HG03039 (cell line): Measurements from ENCODE around the gene ATXN1.

Experiments used
- ATAC-seq: cut with Tn5 transposase; IDR thresholded peaks from one replicate; pipeline ENCODE4 v1.9.1; 2021; ENCODE audit warnings: mild to moderate bottlenecking, moderate library complexity; ENCODE audit not compliant: unreplicated experiment

ATXN1 gene

DNA sequence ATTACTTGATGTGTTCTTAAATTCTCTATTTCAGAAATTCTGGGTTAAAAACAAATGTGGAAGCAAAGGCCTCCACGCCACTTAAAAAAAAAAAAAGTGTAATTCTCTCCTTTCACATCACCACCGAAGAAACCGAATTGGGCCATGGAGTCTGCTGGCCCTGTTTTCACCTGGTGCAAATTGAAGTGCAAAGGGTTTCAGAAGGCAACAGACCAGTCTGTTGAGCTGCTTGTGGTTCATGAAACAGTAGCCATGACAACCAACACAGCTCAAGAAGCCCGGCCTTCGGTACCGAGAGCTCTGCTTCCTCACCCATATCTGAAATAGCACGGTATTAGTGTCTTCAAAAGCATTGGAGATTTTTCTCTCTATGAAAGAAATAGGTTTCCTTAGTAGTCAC lies 459.7 kb downstream of the ATXN1 start:
- ATAC-seq = peak; percentile 65

DNA sequence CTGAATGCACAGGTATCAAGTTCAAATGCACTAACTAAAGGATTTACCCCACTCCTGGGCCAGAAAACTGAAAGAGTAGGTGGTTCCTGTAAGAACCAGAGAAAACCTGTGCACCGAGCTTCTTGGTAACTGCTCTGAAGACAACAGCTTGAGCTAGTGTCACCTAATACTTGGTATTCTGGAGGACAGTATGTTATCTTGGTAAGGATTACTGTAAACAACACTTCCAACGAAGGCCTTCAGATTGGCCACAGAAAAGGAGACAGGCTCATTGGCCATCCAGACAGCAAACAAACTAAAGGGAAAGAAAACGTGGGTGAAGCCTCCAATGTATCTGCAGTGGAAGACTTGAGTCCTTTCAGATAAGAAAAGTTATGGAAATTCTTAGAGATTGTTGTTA lies 461.4 kb downstream of the ATXN1 start:
- no peak for ATAC-seq

DNA sequence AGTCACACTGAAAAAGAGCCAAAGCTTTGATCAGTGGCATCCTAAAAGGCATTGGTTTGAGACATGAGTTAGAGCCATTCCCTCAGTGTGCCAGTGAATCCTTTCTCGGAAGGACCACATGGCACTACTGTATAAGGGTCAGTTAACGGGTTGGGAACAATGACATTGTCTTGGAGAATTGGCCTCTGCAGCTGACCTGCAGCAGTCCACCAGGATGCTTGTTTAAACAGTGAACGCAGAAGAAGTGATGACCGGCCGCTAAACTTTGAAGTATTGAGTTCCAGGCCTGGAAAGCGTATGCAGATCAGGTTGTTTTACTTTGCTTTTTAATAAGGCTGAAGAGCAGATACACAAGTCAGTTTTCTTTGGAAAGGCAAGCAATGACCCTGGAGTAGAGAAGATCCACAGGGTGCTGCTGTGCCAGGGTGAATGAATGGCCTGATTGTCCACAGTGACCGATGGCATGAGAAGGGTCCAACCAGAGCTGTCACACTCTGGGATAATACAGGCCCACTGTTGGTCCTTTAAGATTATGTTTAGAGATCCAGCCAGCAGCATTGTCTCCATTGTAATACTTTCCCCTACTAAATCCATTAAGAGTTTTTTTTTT lies 465.1 kb downstream of the ATXN1 start:
- no peak for ATAC-seq

DNA sequence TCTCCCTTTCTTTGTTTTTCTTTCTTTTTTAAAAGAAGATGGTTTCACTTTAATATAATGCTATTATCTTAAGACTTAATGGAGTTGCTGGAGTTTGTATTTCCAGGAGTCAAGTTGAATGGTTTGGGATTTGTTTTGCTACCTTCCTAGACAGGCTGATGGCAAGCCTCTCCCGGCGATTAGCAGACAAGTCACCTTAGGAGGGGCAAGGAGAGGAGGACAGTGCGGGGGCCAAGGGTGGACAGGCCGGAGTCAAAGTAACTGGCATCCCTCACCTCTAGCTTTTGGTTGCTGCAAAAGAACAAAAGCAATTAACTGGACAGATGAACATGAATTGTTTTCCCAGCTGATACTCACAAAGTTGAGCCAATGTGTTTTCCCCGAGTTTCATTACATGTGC lies 465.8 kb downstream of the ATXN1 start:
- ATAC-seq = no peak

DNA sequence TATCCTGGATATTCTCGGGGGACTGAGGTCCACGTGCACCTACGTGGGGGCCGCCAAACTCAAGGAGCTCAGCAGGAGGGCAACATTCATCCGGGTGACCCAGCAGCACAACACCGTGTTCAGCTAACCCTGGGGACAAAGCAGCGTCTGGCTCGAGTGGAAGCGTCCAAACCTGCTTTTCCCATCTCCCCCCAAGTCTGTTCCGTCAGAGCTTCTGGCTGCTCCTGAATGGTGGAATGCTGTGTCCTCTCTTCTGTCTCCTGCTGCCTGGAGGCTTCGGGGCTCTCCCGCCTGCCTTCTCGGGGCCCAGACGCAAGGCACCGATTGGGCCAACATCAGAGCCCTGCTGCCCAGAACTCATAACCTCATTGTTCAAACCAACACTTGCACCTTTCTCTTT lies 466.2 kb downstream of the ATXN1 start:
- ATAC-seq = no peak

DNA sequence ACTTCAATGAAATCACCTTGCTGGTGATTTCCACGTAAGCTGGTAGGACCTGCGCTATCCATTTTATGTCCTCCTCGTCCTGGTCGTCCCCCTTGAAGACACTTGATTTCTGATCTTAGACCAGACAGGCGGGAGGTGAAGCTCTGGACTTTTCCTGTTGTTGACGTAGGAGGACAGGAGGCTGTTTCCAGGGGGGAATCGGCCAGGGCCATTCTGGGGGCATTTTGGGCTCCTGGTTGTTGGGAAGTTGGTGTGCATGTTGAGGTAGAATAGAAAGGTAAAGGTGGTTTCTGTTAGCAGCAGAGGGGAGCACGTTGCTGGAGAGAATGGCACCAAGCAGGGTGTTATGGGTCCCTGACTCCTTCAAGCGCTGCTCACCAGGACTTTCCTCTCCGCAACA lies 466.9 kb downstream of the ATXN1 start:
- ATAC-seq = no peak

DNA sequence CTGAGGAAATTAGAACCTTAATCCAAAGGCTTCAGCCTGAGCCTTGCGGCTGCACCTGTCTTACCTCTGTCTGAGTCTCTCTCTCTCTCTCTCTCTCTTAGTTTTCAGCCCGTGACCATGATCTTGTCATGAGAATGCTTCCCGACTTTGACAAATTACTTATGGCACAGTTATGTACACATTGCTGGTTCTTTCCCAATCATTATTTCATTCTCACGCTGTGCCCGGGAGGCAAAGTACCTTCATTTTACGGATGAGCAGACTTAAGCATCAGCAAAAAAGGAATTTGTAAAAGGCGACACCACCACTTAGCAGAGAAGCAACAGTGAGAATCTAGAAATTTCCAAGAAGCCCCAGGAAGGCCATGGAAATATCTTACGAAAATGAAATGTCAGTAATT lies 468.3 kb downstream of the ATXN1 start:
- ATAC-seq = no peak

DNA sequence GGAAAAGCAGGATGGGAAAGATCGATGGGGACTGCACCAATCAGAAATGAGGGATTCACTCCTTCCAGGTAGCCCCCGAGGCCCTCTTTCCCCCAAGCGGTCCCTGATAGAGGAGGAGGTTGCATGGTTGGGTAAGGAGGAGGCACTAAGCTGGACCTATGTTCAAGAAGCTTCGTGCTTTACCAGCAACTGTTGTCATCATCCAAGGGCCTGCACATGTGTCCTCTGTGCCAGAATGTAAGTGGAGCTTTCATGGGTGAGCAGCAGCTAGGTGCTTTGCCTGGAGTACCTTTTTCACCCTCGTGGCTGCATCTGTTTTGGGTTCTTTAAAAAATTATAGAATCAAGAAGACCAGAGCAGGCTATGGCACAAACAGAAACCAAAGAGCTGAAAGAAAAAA lies 468.8 kb downstream of the ATXN1 start:
- no peak for ATAC-seq

DNA sequence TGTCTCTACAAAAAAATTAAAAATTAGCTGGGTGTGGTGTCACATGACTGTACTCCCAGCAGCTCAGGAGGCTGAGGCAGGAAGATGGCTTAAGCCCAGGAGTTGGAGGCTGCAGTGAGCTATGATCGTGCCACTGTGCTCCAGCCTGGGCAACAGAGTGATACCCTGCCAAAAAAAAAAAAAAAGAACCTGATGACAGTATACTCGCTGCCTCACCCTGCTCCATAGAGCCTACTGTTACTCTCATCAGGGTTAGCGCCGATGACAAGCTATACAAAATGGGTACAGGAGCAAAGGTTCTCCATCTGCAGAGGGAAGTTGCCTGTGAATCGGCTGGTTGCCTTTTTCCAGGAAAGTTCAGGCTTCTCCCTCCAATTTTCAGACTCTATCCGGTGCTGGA lies 469.5 kb downstream of the ATXN1 start:
- ATAC-seq = no peak

DNA sequence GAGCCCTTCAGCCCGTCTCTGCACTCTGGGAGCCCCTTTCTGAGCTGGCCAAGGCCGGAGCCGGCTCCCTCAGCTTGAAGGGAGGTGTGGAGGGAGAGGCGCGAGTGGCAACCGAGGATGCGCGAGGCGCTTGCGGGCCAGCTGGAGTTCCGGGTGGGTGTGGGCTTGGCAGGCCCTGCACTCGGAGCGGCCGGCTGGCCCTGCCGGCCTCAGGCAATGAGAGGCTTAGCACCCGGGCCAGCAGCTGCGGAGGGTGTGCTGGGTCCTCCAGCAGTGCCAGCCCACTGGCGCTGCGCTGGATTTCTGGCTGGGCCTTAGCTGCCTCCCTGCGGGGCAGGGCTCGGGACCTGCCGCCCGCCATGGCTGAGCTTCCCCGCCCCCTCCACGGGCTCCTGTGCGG lies 473.1 kb downstream of the ATXN1 start:
- ATAC-seq = no peak

DNA sequence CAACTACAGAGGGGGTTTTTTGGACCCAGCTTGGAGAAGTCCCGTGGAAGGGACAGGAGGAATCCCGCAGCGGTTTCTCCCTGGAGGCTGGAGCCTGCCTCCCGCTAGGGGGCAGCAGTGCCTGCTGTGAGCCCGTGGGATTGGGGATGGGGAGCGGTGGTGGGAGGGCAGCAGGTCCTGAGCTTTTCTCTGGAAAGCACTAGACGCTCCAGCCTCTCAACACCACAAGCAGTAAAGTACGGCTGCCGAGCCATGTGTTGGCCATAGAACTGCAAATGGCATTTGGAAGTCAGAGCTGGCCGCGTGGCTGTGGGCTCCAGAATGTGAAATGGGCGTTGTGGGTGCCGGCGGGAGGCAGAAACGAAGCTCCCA lies 475.1 kb downstream of the ATXN1 start:
- no peak for ATAC-seq

DNA sequence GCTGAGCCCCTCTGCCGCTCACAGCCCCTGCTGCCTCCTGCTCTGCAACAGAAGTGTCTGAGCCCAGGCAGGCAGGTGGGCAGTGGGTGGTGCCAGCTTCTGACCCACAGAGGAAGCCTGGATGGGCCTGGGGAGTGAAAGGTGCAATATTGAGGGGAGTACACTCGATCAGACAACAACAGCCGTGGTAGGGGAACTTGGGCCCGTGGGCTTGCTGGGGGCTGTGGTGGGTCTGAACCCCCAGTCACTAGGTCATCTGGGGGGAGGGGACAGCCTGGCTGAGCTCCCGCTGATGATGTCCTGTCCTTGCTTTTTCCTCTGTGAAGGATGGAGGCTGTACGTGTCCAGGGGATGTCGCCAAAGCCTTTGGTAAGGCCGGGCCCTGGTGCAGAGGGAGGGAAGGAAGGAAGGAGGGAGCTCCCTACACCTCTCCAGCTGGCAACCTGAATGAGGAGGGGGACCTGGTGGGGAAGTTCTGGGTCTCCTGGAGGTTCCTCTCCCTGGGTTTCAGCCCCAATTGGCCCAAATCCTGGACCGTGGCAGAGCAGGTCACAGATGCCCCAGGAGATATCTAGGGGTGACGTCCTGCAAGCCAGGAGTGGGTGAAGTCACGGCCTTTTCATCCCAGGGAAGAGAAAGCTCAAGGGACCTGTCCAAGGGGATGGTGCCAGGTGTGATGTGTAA lies 475.7 kb downstream of the ATXN1 start:
- ATAC-seq = no peak

DNA sequence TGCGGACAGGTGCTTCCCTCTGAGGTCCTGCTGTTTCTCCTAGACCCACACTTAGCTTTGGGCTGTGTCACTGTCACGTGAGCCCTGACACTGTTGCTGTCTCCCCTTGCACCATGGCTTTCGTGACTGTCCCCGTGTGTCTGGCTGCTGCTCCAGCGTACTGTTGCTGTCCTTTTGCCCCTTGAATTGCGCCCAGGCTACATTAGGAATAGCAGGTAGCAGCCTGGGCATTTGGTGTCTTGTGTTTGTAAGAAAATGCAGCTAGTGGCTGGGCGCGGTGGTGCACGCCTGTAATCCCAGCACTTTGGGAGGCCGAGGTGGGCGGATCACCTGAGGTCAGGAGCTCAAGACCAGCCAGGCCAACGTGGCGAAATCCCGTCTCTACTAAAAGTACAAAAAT lies 476.8 kb downstream of the ATXN1 start:
- ATAC-seq = no peak

DNA sequence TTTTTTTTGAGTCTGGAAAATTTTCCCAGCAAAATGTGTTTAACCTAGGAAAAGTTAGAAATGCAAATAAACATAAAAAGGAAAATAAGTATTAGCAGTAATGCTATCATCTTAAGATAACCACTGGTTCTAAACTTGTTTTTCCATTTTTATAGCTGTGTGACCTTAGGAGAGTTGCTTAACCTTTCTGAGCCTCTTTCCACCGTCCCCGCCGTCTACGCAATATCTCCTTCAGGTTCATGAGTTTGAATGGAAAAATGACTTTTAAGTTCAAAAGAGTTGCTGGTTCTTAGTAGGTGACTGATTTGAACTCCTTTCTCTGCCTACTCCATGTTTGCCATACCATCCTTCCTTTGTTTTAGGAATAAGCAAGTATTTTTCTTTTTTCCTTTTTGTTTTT lies 478.9 kb downstream of the ATXN1 start:
- no peak for ATAC-seq

DNA sequence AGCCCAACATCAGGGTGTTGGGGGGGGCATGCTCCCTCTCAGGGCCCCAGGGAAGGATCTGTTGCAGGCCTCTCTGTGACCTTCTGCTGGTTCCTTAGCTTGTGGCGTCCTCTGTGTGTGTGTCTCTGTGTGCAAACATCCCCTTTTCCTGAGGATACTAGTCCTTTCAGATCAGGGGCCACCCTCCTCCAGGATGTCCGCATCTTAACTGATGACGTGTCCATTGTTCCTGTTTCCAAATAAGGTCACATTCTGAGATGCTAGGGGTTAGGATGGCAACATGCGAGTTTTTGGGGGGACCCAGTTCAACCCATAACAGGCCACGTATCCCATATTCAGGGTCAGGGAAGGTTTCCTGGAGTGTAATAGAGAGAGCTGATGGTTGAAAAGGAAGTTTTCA lies 482.0 kb downstream of the ATXN1 start:
- ATAC-seq = no peak

DNA sequence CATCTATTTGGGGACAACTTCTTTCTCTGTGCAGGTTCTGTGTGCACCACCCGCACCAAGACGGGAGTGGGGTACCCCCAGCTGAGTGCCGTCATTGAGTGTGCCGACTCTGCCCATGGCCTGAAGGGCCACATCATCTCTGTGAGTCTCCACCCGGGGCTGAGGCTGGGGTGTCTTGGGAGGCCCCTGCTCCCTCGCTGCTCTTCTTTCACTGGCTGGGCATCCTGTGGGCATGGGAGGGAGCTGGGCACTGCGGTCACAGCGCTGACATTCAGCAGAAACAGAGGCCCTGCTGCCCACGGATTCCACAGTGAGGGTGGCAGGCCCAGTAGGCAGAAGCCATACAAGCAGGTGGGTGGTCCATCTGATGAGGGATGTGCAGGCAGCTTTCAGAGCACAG lies 482.5 kb downstream of the ATXN1 start:
- no peak for ATAC-seq

DNA sequence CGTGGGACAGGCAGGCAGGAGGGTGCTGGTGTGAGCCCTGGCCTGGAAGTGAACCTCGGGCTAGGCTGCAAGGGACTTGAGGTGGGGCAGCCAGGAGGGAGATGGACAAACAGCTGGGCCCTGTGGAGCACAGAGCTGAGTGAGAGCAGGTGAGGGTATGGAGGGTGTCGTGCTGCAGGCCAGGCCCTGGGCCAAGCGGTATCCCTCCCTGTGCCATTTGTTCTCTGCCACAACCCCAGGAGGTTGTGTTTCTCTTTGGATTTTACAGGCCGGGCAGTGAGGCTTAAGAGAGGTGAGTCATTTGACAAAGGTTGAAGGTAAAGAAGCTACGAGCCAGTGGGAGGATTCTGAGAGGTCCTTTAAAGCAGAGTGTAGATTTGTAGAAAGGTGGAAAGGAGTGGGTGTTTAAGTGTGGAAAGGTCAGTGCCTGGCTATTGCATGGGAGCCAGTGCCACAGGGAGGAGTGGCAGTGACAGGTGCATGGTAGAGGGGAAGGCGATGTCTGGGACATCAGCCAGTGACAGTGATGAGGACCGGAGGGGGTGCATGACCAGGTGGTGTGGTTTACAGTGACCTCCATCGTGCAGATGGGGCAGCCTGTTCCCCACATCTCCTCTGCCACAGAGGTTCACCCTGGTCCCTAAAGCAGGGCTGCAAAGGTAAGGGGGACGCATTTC lies 483.1 kb downstream of the ATXN1 start:
- no peak for ATAC-seq

DNA sequence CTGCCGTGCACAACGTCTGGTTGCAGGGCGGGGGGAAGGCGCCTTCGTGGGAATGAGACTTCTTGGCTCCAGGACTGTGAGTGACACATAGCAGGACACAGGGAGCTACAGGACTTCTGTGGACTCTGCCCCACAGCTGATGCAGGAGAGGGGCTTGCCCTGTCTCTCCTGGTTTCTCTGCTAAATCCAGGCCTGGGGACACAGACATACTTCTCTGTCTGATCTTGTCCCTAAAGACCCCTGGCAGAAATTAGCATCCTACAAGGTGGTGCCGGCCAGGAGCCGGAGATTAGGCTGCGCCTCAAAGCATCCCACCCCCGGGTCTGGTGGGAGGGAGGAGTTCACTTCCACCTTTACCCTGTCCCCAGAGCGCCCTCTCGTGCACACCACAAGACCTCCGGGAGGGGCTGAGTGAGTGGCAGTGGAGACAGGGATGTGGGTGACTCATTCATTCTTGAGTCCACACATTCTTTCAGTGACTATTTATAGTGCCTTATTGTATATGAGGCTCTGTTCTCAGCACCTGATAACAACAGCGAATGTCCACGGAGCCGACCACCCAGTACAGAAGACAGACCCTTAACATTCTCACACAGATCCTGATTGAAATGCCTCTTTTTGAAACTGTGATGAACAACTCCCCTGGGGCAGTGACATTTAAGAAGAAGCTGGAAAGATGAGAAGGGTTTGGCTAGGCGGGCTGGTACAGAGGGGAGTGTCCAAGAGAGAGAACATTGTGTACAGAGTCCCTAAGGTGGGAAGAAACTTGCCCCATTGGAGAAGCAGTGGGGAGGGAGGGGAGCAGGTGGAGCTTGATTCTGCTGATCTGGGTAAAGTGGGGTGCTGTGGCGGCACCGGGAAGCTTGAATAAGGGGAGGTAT lies 483.9 kb downstream of the ATXN1 start:
- ATAC-seq = no peak

DNA sequence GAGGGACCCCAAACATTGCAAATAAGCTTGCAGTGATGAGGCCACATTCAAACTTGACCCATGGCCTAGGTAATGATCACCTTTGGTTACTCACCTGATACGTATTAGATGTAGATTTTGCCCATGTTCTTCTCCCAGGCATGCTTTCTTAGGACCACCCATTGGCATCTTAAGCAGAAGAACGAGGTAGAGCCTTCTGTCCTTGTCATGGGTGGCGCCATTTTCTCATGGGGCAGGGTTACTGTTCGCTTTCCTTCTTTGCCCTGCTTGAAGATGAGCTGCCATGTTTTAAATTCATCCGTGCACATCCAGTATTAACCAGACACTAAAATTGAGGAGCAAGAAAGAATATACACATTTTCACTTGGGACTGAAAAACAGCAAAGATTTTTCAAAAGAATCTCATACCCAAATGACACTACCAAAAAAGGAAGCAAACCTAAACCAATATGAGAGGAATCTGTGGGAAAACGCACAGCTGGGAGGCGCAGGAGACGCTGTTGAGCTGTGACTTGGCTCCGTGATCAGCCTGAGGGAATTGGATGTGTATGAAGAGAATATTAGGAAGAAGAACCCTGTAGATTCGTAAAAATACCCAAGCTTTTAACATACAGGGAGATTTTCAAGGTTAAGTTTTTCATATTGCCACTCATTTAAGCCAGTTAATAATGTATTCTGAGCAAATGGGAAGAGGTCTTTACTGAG lies 486.2 kb downstream of the ATXN1 start:
- ATAC-seq = no peak

DNA sequence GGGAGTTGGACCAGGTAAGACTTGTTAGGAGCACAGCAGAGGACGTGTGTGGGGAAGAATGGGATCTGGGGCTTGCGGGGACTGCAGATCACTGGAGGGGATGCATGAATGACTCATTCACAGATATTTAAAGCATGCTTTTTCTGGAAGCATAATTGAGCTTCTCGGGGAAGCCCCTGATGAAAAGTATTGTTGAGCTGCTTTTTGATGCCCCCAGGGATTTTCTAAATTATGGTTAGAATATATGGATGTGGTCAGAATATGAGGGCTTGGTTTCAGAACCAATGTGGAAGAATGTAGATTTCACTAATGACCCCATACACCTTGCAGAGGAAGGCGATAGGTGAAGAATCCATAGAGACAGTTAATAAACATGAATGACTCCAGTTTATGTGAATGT lies 486.8 kb downstream of the ATXN1 start:
- no peak for ATAC-seq

DNA sequence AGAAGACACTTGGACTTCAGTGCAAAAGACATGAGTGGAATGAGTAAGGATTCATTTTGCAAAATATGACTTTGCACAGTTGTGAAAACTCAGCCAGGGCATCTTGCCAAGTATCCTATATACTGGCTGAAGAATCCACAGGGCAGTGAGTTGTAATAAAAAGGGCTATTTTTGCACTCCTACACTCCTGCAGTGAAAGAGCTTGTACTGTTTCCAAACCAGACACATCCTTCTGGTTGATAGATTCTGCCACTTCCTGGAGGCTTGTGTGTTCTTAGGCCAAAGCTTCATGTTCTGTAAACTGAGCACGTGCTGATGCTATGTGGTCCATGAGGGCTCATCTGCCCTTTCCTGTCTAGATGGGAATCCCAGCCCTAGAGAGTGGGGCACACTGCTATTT lies 488.0 kb downstream of the ATXN1 start:
- ATAC-seq = no peak
